ENCODE data around the gene KDM2B. TPM values are rescaled to one million over a fixed set of nuclear protein-coding genes. Genes with fewer than 3 reads are reported as not detected.

Gene KDM2B
- total and polyA plus RNA-seq, 10 of the 15 experiments (the other 5 are each of a cell fraction or from before 2014, with no cell fraction given), result 13.6 to 124 (median 40.4) TPM

DNA sequence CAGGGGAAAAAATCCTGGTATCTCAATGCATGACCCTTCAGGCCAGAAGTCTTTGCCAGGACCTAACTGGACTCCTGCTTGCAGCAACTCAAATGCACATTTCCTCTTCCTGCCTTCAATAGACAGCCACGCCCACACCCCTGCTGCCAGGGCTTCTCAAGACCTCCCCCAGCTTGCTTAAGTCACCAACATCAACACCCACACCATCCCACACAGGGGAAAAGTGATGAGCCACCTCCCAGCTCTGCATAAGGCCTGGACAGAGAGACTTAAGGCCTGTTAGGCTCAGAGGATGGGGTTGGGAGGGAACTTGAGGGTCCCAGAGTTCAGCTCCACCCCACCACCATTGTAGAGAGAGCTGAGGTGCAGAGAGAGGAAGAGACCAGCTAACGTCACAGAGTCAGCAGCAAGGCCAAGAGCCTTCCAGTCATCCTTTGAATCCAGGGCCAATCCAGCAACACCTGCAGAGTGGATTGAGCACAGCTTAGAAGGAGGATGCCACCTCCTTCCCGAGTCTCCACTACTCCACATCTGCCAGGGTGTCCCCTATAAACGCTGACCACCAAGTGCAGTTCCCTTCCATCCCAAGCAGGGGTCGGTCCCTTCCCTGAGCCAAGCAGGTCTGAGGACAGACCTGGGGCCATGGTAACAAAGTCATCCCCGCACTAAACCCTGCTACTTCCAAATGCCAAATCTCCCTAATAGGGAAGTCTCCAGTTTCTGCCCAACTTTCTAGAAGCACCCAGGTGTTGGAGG, 50.0 kb downstream of the KDM2B start:
- Histone ChIP-seq H3K9me3 (replicated peaks; ENCODE audit: control insufficient read depth, insufficient read depth, low read length) (no peaks in the 10 kb centered on the region), H3K79me2 (ENCODE audit: control insufficient read depth, insufficient read depth, low read length) (peaks cover 61% of the 10 kb centered on the region), H3K4me2 (ENCODE audit: control insufficient read depth, insufficient read depth) (peak overlapping the region; percentile 91), H3K4me3 (peak overlapping the region; percentile 63; the same call in 1 of the 2 replicates), H3K4me1 (ENCODE audit: control insufficient read depth, insufficient read depth, low read length) (peaks cover 20% of the 10 kb centered on the region), H2AFZ (ENCODE audit: control insufficient read depth, low read depth, low read length) (no peak overlapping the region), H3K36me3 (ENCODE audit: control insufficient read depth in 2 of 2, insufficient read depth in 2 of 2, low read length in 1 of 2) (peaks cover 3% of the 10 kb centered on the region in 2 experiments; a peak in 2 of 4 replicates), H3K9ac (ENCODE audit: control insufficient read depth, insufficient read depth, low read length) (no peak overlapping the region), H3K27ac (ENCODE audit: control insufficient read depth, insufficient read depth) (peak overlapping the region; percentile 9; the same call in 1 of the 2 replicates), H4K20me1 (ENCODE audit: control insufficient read depth, insufficient read depth) (no peaks in the 10 kb centered on the region), H3K27me3 (replicated peaks in 1 of 2; ENCODE audit: control insufficient read depth in 2 of 2, insufficient read depth in 2 of 2, low read length in 1 of 2) (no peaks in the 10 kb centered on the region)
- FAIRE-seq (no peak), DNase-seq (ENCODE audit: low read depth, low spot score) (no peak), ATAC-seq (peak; percentile 71)
- ChIA-PET CTCF (interaction anchor here (0.6 to 1.8 kb wide), 8 partner anchors 29 to 141 kb away, joined by 3 to 7 read pairs (median 4); no protein-coding TSS in a partner anchor), POLR2A (interaction anchor here (0.5 to 1.3 kb wide), 7 partner anchors 9 to 141 kb away, joined by 3 to 6 read pairs (median 4); partner anchors contain the start of gene ORAI1), SMC1A (ENCODE audit: uncharacterized antibody, unreplicated experiment) (interaction anchor here (0.8 to 1.8 kb wide), 6 partner anchors 9 to 28 kb away, joined by 3 to 7 read pairs (median 5); no protein-coding TSS in a partner anchor), RAD21 (ENCODE audit: unreplicated experiment) (interaction anchor here (0.6 to 1.2 kb wide), 4 partner anchors 10 to 97 kb away, joined by 3 to 4 read pairs (median 3); no protein-coding TSS in a partner anchor)
- intact Hi-C loops (cut with micrococcal nuclease; ENCODE audit: unreplicated experiment), result no loop called here
- BruUV-seq (replicated peaks), result no TSS peak
- in situ Hi-C loops (cut with MboI), result no loop called here
- WGBS (ENCODE audit: insufficient coverage, insufficient replicate concordance, low lambda C conversion rate, missing lambda C conversion rate), result 55% methylated on average over 6 of the region's 6 CpGs
- TF ChIP-seq SREBF2 (IDR thresholded peaks at IDR 0.05; ENCODE audit: low read length) (no peak), TAF1 (IDR thresholded peaks at IDR 0.05; ENCODE audit: borderline replicate concordance, low read depth, low read length) (no peak; the same call in 1 of the 2 replicates), PAX8 (IDR thresholded peaks at IDR 0.05) (no peak), BRCA1 (IDR thresholded peaks at IDR 0.05; ENCODE audit: low read depth, low read length) (no peak), POLR2AphosphoS2 (IDR thresholded peaks at IDR 0.05; ENCODE audit: low read depth, low read length) (no peak), POLR2AphosphoS5 (IDR thresholded peaks at IDR 0.05; ENCODE audit: low read length) (peak; percentile 38; the same call in 1 of the 2 replicates), FOS (IDR thresholded peaks at IDR 0.05; ENCODE audit: borderline replicate concordance, extremely low read depth, insufficient read length) (no peak), ZNF217 (IDR thresholded peaks at IDR 0.05) (no peak), IRF4 (IDR thresholded peaks at IDR 0.05; ENCODE audit: low read depth, low read length) (no peak), NBN (IDR thresholded peaks at IDR 0.05) (peak; percentile 41; the same call in 1 of the 2 replicates), LARP7 (IDR thresholded peaks at IDR 0.05) (no peak), POLR2A (IDR thresholded peaks at IDR 0.05; ENCODE audit: low read depth, low read length) (peak; percentile 28; the same call in 1 of the 2 replicates), CEBPB (IDR thresholded peaks at IDR 0.05; ENCODE audit: borderline replicate concordance in 1 of 2, low read depth in 2 of 2, low read length in 2 of 2) (no peak), IKZF1 (conservative IDR thresholded peaks at IDR 0.05) (peak; percentile 47; the same call in 1 of the 2 replicates), NR2C1 (IDR thresholded peaks at IDR 0.05) (no peak), RAD21 (IDR thresholded peaks at IDR 0.05; ENCODE audit: insufficient read depth, low read depth, low read length) (no peak), NFXL1 (IDR thresholded peaks at IDR 0.05; ENCODE audit: borderline replicate concordance) (no peak), PML (IDR thresholded peaks at IDR 0.05; ENCODE audit: low read length) (no peak), MXI1 (IDR thresholded peaks at IDR 0.05; ENCODE audit: low read depth, low read length) (no peak)
- TF ChIP-seq, protein P1, sequence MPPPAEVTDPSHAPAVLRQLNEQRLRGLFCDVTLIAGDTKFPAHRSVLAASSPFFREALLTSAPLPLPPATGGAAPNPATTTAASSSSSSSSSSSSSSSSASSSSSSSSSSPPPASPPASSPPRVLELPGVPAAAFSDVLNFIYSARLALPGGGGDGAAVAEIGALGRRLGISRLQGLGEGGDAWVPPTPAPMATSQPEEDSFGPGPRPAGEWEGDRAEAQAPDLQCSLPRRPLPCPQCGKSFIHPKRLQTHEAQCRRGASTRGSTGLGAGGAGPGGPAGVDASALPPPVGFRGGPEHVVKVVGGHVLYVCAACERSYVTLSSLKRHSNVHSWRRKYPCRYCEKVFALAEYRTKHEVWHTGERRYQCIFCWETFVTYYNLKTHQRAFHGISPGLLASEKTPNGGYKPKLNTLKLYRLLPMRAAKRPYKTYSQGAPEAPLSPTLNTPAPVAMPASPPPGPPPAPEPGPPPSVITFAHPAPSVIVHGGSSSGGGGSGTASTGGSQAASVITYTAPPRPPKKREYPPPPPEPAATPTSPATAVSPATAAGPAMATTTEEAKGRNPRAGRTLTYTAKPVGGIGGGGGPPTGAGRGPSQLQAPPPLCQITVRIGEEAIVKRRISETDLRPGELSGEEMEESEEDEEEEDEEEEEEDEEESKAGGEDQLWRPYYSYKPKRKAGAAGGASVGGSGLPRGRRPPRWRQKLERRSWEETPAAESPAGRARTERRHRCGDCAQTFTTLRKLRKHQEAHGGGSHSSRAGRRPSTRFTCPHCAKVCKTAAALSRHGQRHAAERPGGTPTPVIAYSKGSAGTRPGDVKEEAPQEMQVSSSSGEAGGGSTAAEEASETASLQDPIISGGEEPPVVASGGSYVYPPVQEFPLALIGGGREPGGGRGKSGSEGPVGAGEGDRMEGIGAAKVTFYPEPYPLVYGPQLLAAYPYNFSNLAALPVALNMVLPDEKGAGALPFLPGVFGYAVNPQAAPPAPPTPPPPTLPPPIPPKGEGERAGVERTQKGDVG (CRISPR knock-in tag; IDR thresholded peaks at IDR 0.05), result no peak
- TF ChIP-seq, protein P2, sequence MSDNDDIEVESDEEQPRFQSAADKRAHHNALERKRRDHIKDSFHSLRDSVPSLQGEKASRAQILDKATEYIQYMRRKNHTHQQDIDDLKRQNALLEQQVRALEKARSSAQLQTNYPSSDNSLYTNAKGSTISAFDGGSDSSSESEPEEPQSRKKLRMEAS (IDR thresholded peaks at IDR 0.05; ENCODE audit: low read depth, low read length), result no peak

All from GM12878 (cell line).